ENCODE results near the gene DPY30. TPM values are rescaled to one million over a fixed set of nuclear protein-coding genes. Genes with fewer than 3 reads are reported as not detected.
A peak's percentile ranks its signal among the peaks of the same experiment; 100 is the strongest.

Gene DPY30
- total and polyA plus RNA-seq, 2 experiments from 2014 or later: 56.2 to 143 TPM

DNA sequence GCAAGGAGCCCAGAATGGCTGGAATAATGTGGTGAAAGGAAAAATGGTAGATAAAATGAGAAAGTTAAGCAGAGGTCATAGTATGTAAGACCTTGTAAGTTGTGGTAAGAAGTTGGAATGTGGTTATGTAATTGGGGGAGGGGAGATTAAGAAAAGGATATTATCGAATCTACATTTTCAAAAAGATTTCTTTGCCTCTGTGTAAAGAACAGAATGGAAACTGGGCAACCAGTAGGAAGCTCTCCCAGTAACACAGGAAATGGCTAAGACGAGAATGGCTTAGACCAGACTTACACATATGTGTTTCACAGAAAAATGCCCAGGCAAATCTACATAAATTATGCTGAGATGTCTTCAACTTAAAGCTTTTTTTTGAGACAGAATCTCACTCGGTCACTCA lies 42.0 kb downstream of the DPY30 start:
- Histone ChIP-seq H3K27me3 (no peaks in the 10 kb centered on the region), H3K27ac (no peak overlapping the region), H3K4me3 (no peak overlapping the region), H3K36me3 (no peaks in the 10 kb centered on the region), H3K9me3 (ENCODE audit: low read depth) (no peaks in the 10 kb centered on the region), H3K4me1 (ENCODE audit: low read depth) (no peaks in the 10 kb centered on the region)
- TF ChIP-seq, protein P1, sequence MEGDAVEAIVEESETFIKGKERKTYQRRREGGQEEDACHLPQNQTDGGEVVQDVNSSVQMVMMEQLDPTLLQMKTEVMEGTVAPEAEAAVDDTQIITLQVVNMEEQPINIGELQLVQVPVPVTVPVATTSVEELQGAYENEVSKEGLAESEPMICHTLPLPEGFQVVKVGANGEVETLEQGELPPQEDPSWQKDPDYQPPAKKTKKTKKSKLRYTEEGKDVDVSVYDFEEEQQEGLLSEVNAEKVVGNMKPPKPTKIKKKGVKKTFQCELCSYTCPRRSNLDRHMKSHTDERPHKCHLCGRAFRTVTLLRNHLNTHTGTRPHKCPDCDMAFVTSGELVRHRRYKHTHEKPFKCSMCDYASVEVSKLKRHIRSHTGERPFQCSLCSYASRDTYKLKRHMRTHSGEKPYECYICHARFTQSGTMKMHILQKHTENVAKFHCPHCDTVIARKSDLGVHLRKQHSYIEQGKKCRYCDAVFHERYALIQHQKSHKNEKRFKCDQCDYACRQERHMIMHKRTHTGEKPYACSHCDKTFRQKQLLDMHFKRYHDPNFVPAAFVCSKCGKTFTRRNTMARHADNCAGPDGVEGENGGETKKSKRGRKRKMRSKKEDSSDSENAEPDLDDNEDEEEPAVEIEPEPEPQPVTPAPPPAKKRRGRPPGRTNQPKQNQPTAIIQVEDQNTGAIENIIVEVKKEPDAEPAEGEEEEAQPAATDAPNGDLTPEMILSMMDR (IDR thresholded peaks at IDR 0.05; ENCODE audit: low read depth, low read length): no peak
- DNase-seq (ENCODE audit: low read depth in 1 of 2, low spot score in 1 of 2): peak in 1 of 2 donors; percentile 60

DNA sequence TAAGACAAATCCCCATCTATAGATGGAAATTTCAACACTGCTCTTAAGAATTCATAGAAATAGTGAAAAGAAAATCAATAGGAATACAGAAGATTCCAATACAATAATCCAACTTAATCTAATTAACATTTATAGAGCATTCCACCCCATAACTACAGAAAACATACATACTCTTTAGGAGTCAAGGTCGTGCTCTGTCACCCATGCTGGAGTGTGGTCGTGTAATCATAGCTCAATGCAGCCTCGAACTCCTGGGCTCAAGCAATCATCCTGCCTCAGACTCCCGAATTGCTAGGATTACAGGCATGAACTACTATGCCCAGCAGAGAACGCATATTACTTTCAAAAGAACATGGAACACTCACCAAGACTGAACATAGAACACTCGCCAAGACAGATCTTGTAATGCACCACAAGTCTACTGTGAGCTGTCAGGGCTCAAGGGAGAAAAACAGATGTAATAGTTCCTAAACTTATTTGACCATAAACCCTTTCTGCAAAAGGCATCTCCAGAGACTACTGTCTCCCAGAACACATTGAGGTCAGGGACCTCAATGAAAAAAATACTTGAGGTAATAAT lies 42.9 kb downstream of the DPY30 start:
- TF ChIP-seq, protein P1 (IDR thresholded peaks at IDR 0.05; ENCODE audit: low read depth, low read length): no peak

DNA sequence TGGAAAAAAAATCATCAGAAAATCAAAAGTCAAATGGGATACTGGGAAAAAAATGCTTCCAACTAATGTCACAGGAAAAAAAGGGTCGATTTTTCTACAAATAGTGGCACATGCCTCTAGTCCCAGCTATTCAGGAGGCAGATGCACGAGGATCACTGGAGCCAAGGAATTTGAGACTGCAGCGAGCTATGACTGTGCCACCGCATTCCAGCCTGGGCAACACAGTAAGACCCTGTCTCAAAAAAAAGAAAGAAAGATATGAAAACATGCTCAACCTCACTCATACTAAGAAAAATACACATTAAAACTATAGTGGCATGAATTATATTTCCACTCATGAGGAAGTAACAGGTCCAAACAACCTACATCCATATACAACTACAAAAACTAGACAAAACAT lies 46.7 kb downstream of the DPY30 start:
- Histone ChIP-seq H3K36me3 (no peaks in the 10 kb centered on the region), H3K4me1 (ENCODE audit: low read depth) (peaks cover 5% of the 10 kb centered on the region), H3K4me3 (no peak overlapping the region), H3K27ac (no peak overlapping the region), H3K9me3 (ENCODE audit: low read depth) (no peaks in the 10 kb centered on the region), H3K27me3 (no peaks in the 10 kb centered on the region)
- DNase-seq (ENCODE audit: low read depth in 1 of 2, low spot score in 1 of 2): no peak
- TF ChIP-seq, protein P1 (IDR thresholded peaks at IDR 0.05; ENCODE audit: low read depth, low read length): no peak

More for the DNA sequence above, 42.9 kb downstream of the DPY30 start:
- Histone ChIP-seq H3K27me3 (no peaks in the 10 kb centered on the region), H3K4me3 (no peak overlapping the region), H3K36me3 (no peaks in the 10 kb centered on the region), H3K27ac (no peak overlapping the region), H3K4me1 (ENCODE audit: low read depth) (peaks cover 5% of the 10 kb centered on the region), H3K9me3 (ENCODE audit: low read depth) (no peaks in the 10 kb centered on the region)
- no peak for DNase-seq (ENCODE audit: low read depth in 1 of 2, low spot score in 1 of 2)

DNA sequence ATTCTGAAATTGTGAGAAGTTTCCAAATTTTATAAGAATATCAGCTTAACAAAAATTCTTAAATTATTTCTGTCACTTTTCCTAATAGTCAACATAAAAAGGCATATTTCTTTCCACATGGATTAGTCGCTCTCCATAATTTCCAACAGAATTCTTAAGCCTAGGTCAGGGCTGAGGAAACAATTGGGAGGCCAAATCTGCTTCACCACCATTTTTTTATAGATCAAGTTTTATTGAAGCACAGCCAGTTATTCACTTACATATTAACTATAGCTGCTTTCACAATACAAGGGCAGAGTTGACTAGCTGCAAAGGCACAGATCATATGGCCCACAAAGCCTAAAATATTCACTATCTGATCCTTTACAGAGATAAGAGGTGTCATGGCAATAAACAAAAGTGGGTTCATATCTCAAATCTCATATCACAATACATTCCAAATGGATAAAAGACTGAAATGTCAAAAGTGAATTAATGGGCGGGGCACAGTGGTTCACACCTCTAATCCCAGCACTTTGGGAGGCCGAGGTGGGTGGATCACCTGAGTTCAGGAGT lies 47.5 kb downstream of the DPY30 start:
- H3K9me3 ChIP-seq (ENCODE audit: low read depth): no peaks in the 10 kb centered on the region
- H3K4me1 ChIP-seq (ENCODE audit: low read depth): peaks cover 5% of the 10 kb centered on the region

DNA sequence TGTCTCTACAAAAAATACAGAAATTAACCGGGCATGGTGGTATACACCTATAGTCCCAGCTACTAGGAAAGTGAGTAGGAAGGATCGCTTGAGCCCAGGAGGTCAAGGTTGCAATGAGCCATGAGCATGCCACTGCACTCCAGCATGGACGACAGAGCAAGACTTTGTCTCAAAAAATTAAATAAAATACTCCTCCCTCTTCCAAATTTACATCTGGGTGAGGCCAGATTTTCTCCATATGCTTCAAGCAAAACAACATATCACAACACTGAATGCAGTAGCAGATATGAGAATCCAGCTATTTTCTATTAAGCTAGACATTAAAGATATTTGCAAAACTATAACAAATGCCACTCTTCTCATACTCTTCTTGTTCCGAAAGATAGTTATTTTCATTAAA lies 49.7 kb downstream of the DPY30 start:
- H3K9me3 ChIP-seq (ENCODE audit: low read depth): no peaks in the 10 kb centered on the region
- TF ChIP-seq, protein P1 (IDR thresholded peaks at IDR 0.05; ENCODE audit: low read depth, low read length): no peak
- no peak overlapping the region for H3K27ac ChIP-seq
- no peaks in the 10 kb centered on the region for H3K36me3 ChIP-seq
- no peaks in the 10 kb centered on the region for H3K27me3 ChIP-seq
- no peak overlapping the region for H3K4me3 ChIP-seq
- no peak for DNase-seq (ENCODE audit: low read depth in 1 of 2, low spot score in 1 of 2)
- H3K4me1 ChIP-seq (ENCODE audit: low read depth): peaks cover 5% of the 10 kb centered on the region

More for the DNA sequence above, 47.5 kb downstream of the DPY30 start:
- Histone ChIP-seq H3K27ac (no peak overlapping the region), H3K4me3 (no peak overlapping the region), H3K36me3 (no peaks in the 10 kb centered on the region), H3K27me3 (no peaks in the 10 kb centered on the region)
- no peak for DNase-seq (ENCODE audit: low read depth in 1 of 2, low spot score in 1 of 2)
- TF ChIP-seq, protein P1 (IDR thresholded peaks at IDR 0.05; ENCODE audit: low read depth, low read length): no peak
